A549 (cell line): ENCODE measurements around the gene TGFBI. TPM values are rescaled to one million over a fixed set of nuclear protein-coding genes. Genes with fewer than 3 reads are reported as not detected.

Experiments
- ATAC-seq, 2 experiments: fragments of 200-7000 bp in 1 of 2; fragments of >200 bp in 1 of 2; cut with Nextera tagmentation in 1 of 2; cut with Tn5 transposase in 1 of 2; 3 replicates each; pipeline versions ENCODE4 v1.8.0 to v1.9.1; 2018 to 2020; ENCODE audit warnings: mild to moderate bottlenecking in 1 of 2, moderate library complexity in 1 of 2
- CTCF ChIA-PET: fragments of 300-600 bp; sonication (Branson Sonifier 250); formaldehyde crosslinking; extraction: SDS; loops from one replicate; lab custom pipeline; 2021; ENCODE audit warnings: antibody characterized with exemption, inconsistent platforms; lab: Yijun Ruan, JAX
- POLR2A ChIA-PET: fragments of 350-600 bp; formaldehyde crosslinking; extraction: SDS; loops from one replicate; lab custom pipeline; 2021; ENCODE audit warnings: antibody characterized with exemption, inconsistent platforms; lab: Yijun Ruan, JAX
- DNase-seq, 2 experiments: peaks; one replicate each; pipeline versions ENCODE4 v3.0.0 to v3.0.0-alpha.2; 2011 to 2016; ENCODE audit warnings: low read depth in 1 of 2, low spot score in 1 of 2
- FAIRE-seq: peaks from 2 replicates; lab custom pipeline; 2011; peaks lifted over from hg19 to GRCh38; lab: Jason Lieb, UNC
- H3K27ac ChIP-seq, 2 experiments: fragments of >200 bp; sonication (Bioruptor Twin); formaldehyde crosslinking; 3 replicates each; pipeline ENCODE4 v1.5.1; 2016 to 2017
- H3K4me1 ChIP-seq: fragments of >200 bp; sonication (Bioruptor Twin); formaldehyde crosslinking; 3 replicates; pipeline ENCODE4 v1.6.1; 2016
- H3K4me2 ChIP-seq: fragments of >200 bp; sonication (Bioruptor Twin); formaldehyde crosslinking; 3 replicates; pipeline ENCODE4 v1.6.1; 2016
- H3K4me3 ChIP-seq: fragments of >200 bp; sonication (Bioruptor Twin); formaldehyde crosslinking; 3 replicates; pipeline ENCODE4 v1.5.1; 2016
- H3K9me3 ChIP-seq: fragments of >200 bp; sonication (Bioruptor Twin); formaldehyde crosslinking; 3 replicates; pipeline ENCODE4 v1.6.1; 2016
- CBX8 ChIP-seq: fragments of 200-600 bp; sonication (generic); IDR thresholded peaks from 2 replicates; pipeline ENCODE4 v1.6.1; 2016
- CEBPB ChIP-seq, 2 experiments: fragments of >200 bp in 1 of 2; sonication (Bioruptor Twin) in 1 of 2; formaldehyde crosslinking in 1 of 2; IDR thresholded peaks; 2 replicates each; pipeline ENCODE4 v1.6.1; 2012 to 2016
- CHD2 ChIP-seq: fragments of 150-350 bp; IDR thresholded peaks from 2 replicates; pipeline ENCODE4 v1.6.1; 2014; ENCODE audit warnings: low read length; ENCODE audit not compliant: partially characterized antibody
- EHF ChIP-seq: fragments of 250-450 bp; sonication (Bioruptor Pico); IDR thresholded peaks from 2 replicates; pipeline ENCODE4 v1.5.0; 2020; ENCODE audit warnings: mild to moderate bottlenecking
- EHMT2 ChIP-seq: fragments of 200-600 bp; sonication (generic); IDR thresholded peaks from 2 replicates; pipeline ENCODE4 v1.6.1; 2016; ENCODE audit warnings: antibody characterized with exemption, low read depth, mild to moderate bottlenecking, moderate library complexity
- EP300 ChIP-seq, 2 experiments: fragments of >200 bp; sonication (Bioruptor Twin); formaldehyde crosslinking; IDR thresholded peaks; 2 replicates in 1 of 2; 3 replicates in 1 of 2; pipeline ENCODE4 v1.6.1; 2016 to 2017
- ESRRA ChIP-seq: fragments of 150-350 bp; IDR thresholded peaks from 2 replicates; pipeline ENCODE4 v1.6.1; 2014; ENCODE audit warnings: mild to moderate bottlenecking, low read length, borderline replicate concordance
- GATA3 ChIP-seq: IDR thresholded peaks from 2 replicates; pipeline ENCODE4 v1.6.1; 2012; ENCODE audit warnings: borderline replicate concordance
- HDAC2 ChIP-seq: fragments of 200-600 bp; sonication (generic); IDR thresholded peaks from 2 replicates; pipeline ENCODE4 v1.6.1; 2016
- HES2 ChIP-seq: fragments of >200 bp; sonication (Bioruptor Twin); formaldehyde crosslinking; IDR thresholded peaks from 2 replicates; pipeline ENCODE4 v1.6.1; 2016
- HEYL ChIP-seq: fragments of 250-450 bp; sonication (Bioruptor Pico); IDR thresholded peaks from 2 replicates; pipeline ENCODE4 v1.8.0; 2021; ENCODE audit warnings: mild to moderate bottlenecking, moderate library complexity
- HOXA7 ChIP-seq: fragments of 250-450 bp; sonication (Bioruptor Pico); IDR thresholded peaks from 2 replicates; pipeline ENCODE4 v1.5.0; 2020; ENCODE audit warnings: mild to moderate bottlenecking, moderate library complexity
- HOXB13 ChIP-seq: fragments of 250-450 bp; sonication (Bioruptor Pico); IDR thresholded peaks from 2 replicates; pipeline ENCODE4 v1.5.0; 2020; ENCODE audit warnings: low read depth, mild to moderate bottlenecking, moderate library complexity
- JUN ChIP-seq, 2 experiments: fragments of >200 bp; sonication (Bioruptor Twin); formaldehyde crosslinking; IDR thresholded peaks; 2 replicates in 1 of 2; 3 replicates in 1 of 2; pipeline ENCODE4 v1.6.1; 2016 to 2017
- JUNB ChIP-seq: fragments of >200 bp; sonication (Bioruptor Twin); formaldehyde crosslinking; IDR thresholded peaks from 2 replicates; pipeline ENCODE4 v1.6.1; 2016
- MAZ ChIP-seq: fragments of 150-350 bp; IDR thresholded peaks from 2 replicates; pipeline ENCODE4 v1.6.1; 2014; ENCODE audit warnings: antibody characterized with exemption, low read depth, low read length, borderline replicate concordance
- MYC ChIP-seq: IDR thresholded peaks from 2 replicates; pipeline ENCODE4 v1.6.1; 2012; ENCODE audit warnings: mild to moderate bottlenecking, inconsistent platforms, low read length, improper control_type of control experiment, borderline replicate concordance
- NFE2L2 ChIP-seq: fragments of 150-350 bp; conservative IDR thresholded peaks from 2 replicates; pipeline ENCODE4 v1.6.1; 2014; ENCODE audit warnings: low read length
- NPAS2 ChIP-seq: fragments of 250-450 bp; sonication (Bioruptor Pico); IDR thresholded peaks from 2 replicates; pipeline ENCODE4 v1.8.0; 2022; ENCODE audit warnings: mild to moderate bottlenecking, moderate library complexity, borderline replicate concordance
- NR3C1 ChIP-seq: fragments of >200 bp; sonication (Bioruptor Twin); formaldehyde crosslinking; IDR thresholded peaks from 3 replicates; pipeline ENCODE4 v1.6.1; 2017
- PBX3 ChIP-seq: IDR thresholded peaks from 2 replicates; pipeline ENCODE4 v1.6.1; 2012
- POLR2AphosphoS2 ChIP-seq: conservative IDR thresholded peaks from 2 replicates; pipeline ENCODE4 v1.6.1; 2012; ENCODE audit warnings: low read length, improper control_type of control experiment, inconsistent platforms
- RCOR1 ChIP-seq: fragments of 150-350 bp; IDR thresholded peaks from 2 replicates; pipeline ENCODE4 v1.6.1; 2014; ENCODE audit warnings: antibody characterized with exemption, low read length, low read depth
- RFX5 ChIP-seq: fragments of 450-650 bp; IDR thresholded peaks from 2 replicates; pipeline ENCODE4 v1.7.1; 2014; ENCODE audit warnings: antibody characterized with exemption, mild to moderate bottlenecking, moderate library complexity
- RNF2 ChIP-seq: fragments of 200-600 bp; sonication (generic); IDR thresholded peaks from 2 replicates; pipeline ENCODE4 v1.6.1; 2016; ENCODE audit warnings: low read depth, mild to moderate bottlenecking, antibody characterized with exemption, moderate library complexity, borderline replicate concordance
- TP53 ChIP-seq: fragments of 250-450 bp; sonication (Bioruptor Pico); IDR thresholded peaks from 2 replicates; pipeline ENCODE4 v1.5.0; 2021; ENCODE audit warnings: mild to moderate bottlenecking, moderate library complexity
- USF2 ChIP-seq: fragments of 450-650 bp; IDR thresholded peaks from 2 replicates; pipeline ENCODE4 v1.6.1; 2014; ENCODE audit warnings: antibody characterized with exemption
- ZFP36 ChIP-seq: fragments of 450-650 bp; IDR thresholded peaks from 2 replicates; pipeline ENCODE4 v1.6.1; 2014; ENCODE audit warnings: borderline replicate concordance; ENCODE audit not compliant: partially characterized antibody
- ZSCAN20 ChIP-seq: fragments of 250-450 bp; sonication (Bioruptor Pico); IDR thresholded peaks from 2 replicates; pipeline ENCODE4 v1.8.0; 2022; ENCODE audit warnings: mild to moderate bottlenecking, moderate library complexity
- WGBS: methylation state at CpG from one replicate; pipeline ENCODE4 v1.1.6; 2017; ENCODE audit errors: missing lambda C conversion rate; 5-methylcytosine and 5-hydroxymethylcytosine counted together
- polyA plus RNA-seq, 4 experiments: library from polyadenylated mRNA; depleted of rRNA in 3 of 4; stranded (reverse); fragments of >200 nt; fragmentation: RNase III in 1 of 4; extraction: RNeasy Plus Mini Kit Qiagen cat#74134 plus additional on column Dnase treatment in 1 of 4; gene quantifications; 2 replicates in 3 of 4; 3 replicates in 1 of 4; pipeline ENCODE4 v1.2.3, GENCODE V29; 2011 to 2017

Gene TGFBI
- polyA plus RNA-seq, 2 of the 4 experiments (the other 2 are of a cell fraction) = 1,135 to 1,859 TPM

DNA sequence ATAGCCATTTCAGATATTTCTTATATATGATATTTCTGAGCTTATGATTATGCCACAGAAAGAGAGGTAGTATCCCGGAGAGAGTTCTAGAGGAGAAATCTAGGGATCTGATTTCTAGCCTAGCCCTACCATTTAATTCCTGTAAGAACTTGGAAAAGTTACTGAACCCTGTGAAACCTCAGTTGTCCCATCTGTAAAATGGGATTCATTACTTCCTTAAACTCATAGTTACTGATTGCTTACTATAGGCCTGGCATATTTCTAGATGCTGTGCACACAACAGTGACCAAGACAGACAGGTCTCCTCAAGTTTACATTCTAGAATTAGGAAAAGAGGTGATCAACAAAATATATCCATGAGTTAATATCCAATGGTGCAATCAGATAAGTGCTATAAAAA, 73.1 kb downstream of the TGFBI start:
- Histone ChIP-seq H3K27ac (no peak overlapping the region), H3K4me2 (no peak overlapping the region), H3K9me3 (no peaks in the 10 kb centered on the region), H3K4me3 (no peak overlapping the region), H3K4me1 (no peaks in the 10 kb centered on the region)
- TF ChIP-seq ESRRA (no peak), RNF2 (no peak), HOXA7 (CRISPR knock-in tag) (no peak), ZFP36 (no peak), RFX5 (no peak), NPAS2 (CRISPR knock-in tag) (no peak), JUNB (no peak), HDAC2 (no peak), EHF (CRISPR knock-in tag) (no peak), GATA3 (no peak), NFE2L2 (no peak), CEBPB (IDR thresholded peaks at IDR 0.05) (no peak), USF2 (no peak), TP53 (no peak), CHD2 (no peak)
- DNase-seq = no peak
- no peak for FAIRE-seq
- 83% methylated on average over 1 of the region's 1 CpG for WGBS
- ChIA-PET POLR2A (no interaction called here), CTCF (interaction anchor here (0.9 to 2.1 kb wide), 3 partner anchors 19 to 72 kb away, joined by 3 to 15 read pairs (median 11); no protein-coding TSS in a partner anchor)
- no peak for ATAC-seq

DNA sequence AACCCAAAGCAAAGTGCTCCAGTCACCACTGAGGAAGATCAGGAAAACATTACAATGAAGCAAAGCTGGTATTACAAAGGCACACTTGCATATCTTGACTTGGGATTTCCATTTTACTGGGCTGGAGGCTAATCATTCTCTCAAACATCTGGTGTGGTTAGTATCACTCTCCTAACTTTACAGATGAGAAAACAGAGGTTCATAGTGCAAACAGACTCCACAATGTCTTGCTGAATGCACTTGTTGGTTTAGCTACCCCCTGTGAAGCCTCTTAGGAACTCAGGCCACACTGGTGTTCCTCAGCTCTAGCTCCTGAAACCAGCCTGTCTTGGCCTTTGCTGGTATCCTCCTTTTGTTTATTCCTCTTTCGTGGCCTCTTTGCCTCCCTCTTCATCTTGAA, 74.3 kb downstream of the TGFBI start:
- DNase-seq (no peak), ATAC-seq (no peak), FAIRE-seq (no peak)
- CTCF ChIA-PET = interaction anchor here (1.2 to 1.6 kb wide), 2 partner anchors 9 to 21 kb away, joined by 4 to 6 read pairs; no protein-coding TSS in a partner anchor
- H3K27ac ChIP-seq = no peak overlapping the region
- H3K4me3 ChIP-seq = no peak overlapping the region
- POLR2A ChIA-PET = no interaction called here
- TF ChIP-seq RNF2 = no peak
- no peak for TF ChIP-seq CBX8
- TF ChIP-seq JUN (IDR thresholded peaks at IDR 0.05) = no peak
- no peak for TF ChIP-seq RCOR1
- no peak for TF ChIP-seq HES2
- no peak for TF ChIP-seq EHMT2
- no peak for TF ChIP-seq HOXB13 (CRISPR knock-in tag)
- no peak for TF ChIP-seq POLR2AphosphoS2
- no peak for TF ChIP-seq HOXA7 (CRISPR knock-in tag)
- TF ChIP-seq EP300 (IDR thresholded peaks at IDR 0.05) = no peak
- TF ChIP-seq MAZ = no peak
- TF ChIP-seq JUNB = no peak
- no peak overlapping the region for H3K4me2 ChIP-seq
- no peaks in the 10 kb centered on the region for H3K4me1 ChIP-seq
- 57% methylated on average over 1 of the region's 1 CpG for WGBS
- H3K9me3 ChIP-seq = no peaks in the 10 kb centered on the region

GRCh38 chr5:136104306-136104965, 75.6 kb downstream of the TGFBI start:
- Histone ChIP-seq H3K27ac (no peak overlapping the region), H3K4me1 (no peaks in the 10 kb centered on the region), H3K4me3 (no peak overlapping the region), H3K9me3 (no peaks in the 10 kb centered on the region), H3K4me2 (no peak overlapping the region)
- ChIA-PET POLR2A (no interaction called here), CTCF (interaction anchor here (0.6 to 1.7 kb wide), 6 partner anchors 8 to 204 kb away, joined by 3 to 6 read pairs (median 4); no protein-coding TSS in a partner anchor)
- DNase-seq (no peak), ATAC-seq (no peak), FAIRE-seq (no peak)
- TF ChIP-seq NR3C1 (no peak), MYC (no peak), HOXB13 (CRISPR knock-in tag) (no peak), GATA3 (no peak), TP53 (no peak), NFE2L2 (no peak), ZSCAN20 (CRISPR knock-in tag) (no peak), CHD2 (no peak), PBX3 (no peak), HEYL (CRISPR knock-in tag) (no peak), RFX5 (no peak)
- WGBS = 69% methylated on average over 8 of the region's 8 CpGs
